Type B pancreatic cell (in vitro differentiated cells): ENCODE data around the gene MUC20. TPM values are rescaled to one million over a fixed set of nuclear protein-coding genes. Genes with fewer than 3 reads are reported as not detected.
"Not testable (repeated sequence)": the region's sequence is repeated elsewhere in the genome, so short reads cannot be mapped to it uniquely, and the experiment has no call there.

ENCODE experiments used
- DNase-seq: peaks from one replicate; pipeline ENCODE4 v3.0.0; 2021; ENCODE audit warnings: mixed read lengths; ENCODE audit not compliant: unreplicated experiment; ENCODE audit errors: extremely low spot score
- H3K27ac Mint-ChIP-seq: 2 replicates; pipeline ENCODE4 v1.8.0; 2021; ENCODE audit warnings: mild to moderate bottlenecking, mixed read lengths
- H3K27me3 Mint-ChIP-seq: 2 replicates; pipeline ENCODE4 v1.8.0; 2021; ENCODE audit warnings: mixed read lengths
- H3K36me3 Mint-ChIP-seq: 2 replicates; pipeline ENCODE4 v1.8.0; 2021; ENCODE audit warnings: mixed read lengths
- H3K4me1 Mint-ChIP-seq: one replicate; pipeline ENCODE4 v1.8.0; 2021; ENCODE audit warnings: mixed read lengths; ENCODE audit not compliant: unreplicated experiment
- H3K4me3 Mint-ChIP-seq: 2 replicates; pipeline ENCODE4 v1.8.0; 2021; ENCODE audit warnings: mild to moderate bottlenecking, mixed read lengths
- H3K9me3 Mint-ChIP-seq: 2 replicates; pipeline ENCODE4 v1.8.0; 2021; ENCODE audit warnings: mixed read lengths
- CTCF ChIP-seq: fragments of 200-600 bp; sonication (generic); conservative IDR thresholded peaks from 2 replicates; pipeline ENCODE4 v1.5.0; 2021; ENCODE audit warnings: antibody characterized with exemption, mild to moderate bottlenecking
- total RNA-seq: library from RNA; stranded (reverse); gene quantifications from 2 replicates; pipeline ENCODE4 v1.2.1, GENCODE V29; 2021; ENCODE audit warnings: low replicate concordance

MUC20 gene
- total RNA-seq, 1 donor from 2014 or later = 20.0 TPM

GRCh38 chr3:195768414-195768813 is 47.6 kb downstream of the MUC20 start:
- Mint-ChIP-seq H3K27ac (no peak overlapping the region), H3K27me3 (no peaks in the 10 kb centered on the region), H3K9me3 (no peaks in the 10 kb centered on the region), H3K4me1 (no peaks in the 10 kb centered on the region), H3K4me3 (no peak overlapping the region), H3K36me3 (no peaks in the 10 kb centered on the region)
- DNase-seq = no peak
- no peak for TF ChIP-seq CTCF

- H3K4me3 Mint-ChIP-seq = no peak overlapping the region
- no peak for TF ChIP-seq CTCF
- no peaks in the 10 kb centered on the region for H3K9me3 Mint-ChIP-seq
- no peak for DNase-seq
- H3K4me1 Mint-ChIP-seq = no peaks in the 10 kb centered on the region
- no peaks in the 10 kb centered on the region for H3K36me3 Mint-ChIP-seq
- no peak overlapping the region for H3K27ac Mint-ChIP-seq
- no peaks in the 10 kb centered on the region for H3K27me3 Mint-ChIP-seq
Measured at GRCh38 chr3:195768831-195769303, 48.1 kb downstream of the MUC20 start.

DNA sequence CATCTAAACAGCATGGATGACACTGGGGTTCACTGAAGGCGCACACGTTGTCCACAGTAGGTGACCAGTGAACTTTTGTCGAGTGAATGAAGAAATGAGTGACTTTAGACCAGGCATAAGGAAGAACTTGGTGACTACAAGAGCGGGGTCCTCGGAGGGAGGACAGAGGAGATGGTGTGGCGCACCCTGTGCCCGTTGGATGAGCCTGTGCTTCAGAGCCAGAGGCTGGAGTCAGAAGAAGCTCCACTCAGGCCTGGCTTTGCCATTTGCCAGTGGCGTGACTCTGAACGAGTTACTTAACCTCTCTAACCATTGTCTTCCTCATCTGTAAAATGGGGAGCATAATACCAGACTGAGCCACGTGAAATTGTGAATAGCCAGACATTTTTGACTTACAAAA is 48.8 kb downstream of the MUC20 start:
- no peaks in the 10 kb centered on the region for H3K9me3 Mint-ChIP-seq
- DNase-seq = no peak
- no peak overlapping the region for H3K4me3 Mint-ChIP-seq
- H3K4me1 Mint-ChIP-seq = no peaks in the 10 kb centered on the region
- H3K27ac Mint-ChIP-seq = no peak overlapping the region
- no peaks in the 10 kb centered on the region for H3K36me3 Mint-ChIP-seq
- no peak for TF ChIP-seq CTCF
- no peaks in the 10 kb centered on the region for H3K27me3 Mint-ChIP-seq

DNA sequence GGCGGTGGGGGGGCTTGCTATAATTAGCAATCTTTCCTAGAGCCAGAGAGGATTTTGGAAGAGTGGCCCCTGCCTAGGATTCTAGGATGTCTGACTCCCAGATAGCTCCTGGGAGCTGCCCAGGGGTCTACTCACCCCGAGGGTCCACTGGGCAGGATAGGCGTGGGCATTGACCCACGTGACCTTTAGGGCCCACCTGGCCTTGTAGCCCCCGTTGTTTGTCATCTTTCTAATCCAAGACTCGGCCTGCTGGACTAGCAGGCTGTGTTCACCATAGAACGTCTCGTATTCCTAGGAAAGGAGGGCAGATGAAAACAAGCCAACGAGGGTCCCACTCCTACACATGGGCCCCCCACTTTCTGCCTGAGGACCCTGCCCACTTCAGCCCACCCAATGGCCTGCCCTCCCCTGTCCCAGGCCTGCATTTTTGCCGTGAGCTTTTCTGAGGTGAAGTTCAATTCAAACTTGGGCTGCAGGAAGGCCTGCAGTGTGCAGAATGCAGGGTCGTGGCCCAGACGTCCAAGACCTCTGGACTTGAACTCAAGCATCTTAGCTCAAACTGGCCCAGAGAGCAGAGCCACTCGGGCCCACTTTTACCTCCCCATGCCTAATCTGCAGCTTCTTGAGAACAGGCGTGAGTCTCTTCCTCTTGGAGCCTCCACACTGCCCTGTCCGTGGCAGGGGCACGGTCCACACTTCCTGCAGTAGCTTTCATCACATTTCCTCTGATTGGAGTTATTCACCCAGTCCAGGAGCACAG is 49.5 kb downstream of the MUC20 start:
- no peaks in the 10 kb centered on the region for H3K27me3 Mint-ChIP-seq
- TF ChIP-seq CTCF = no peak
- no peak overlapping the region for H3K27ac Mint-ChIP-seq
- no peak overlapping the region for H3K4me3 Mint-ChIP-seq
- H3K4me1 Mint-ChIP-seq = no peaks in the 10 kb centered on the region
- H3K36me3 Mint-ChIP-seq = no peaks in the 10 kb centered on the region
- DNase-seq = no peak
- H3K9me3 Mint-ChIP-seq = no peaks in the 10 kb centered on the region

- not testable (repeated sequence) for H3K4me3 Mint-ChIP-seq, H3K27me3 Mint-ChIP-seq, H3K27ac Mint-ChIP-seq, H3K4me1 Mint-ChIP-seq, H3K36me3 Mint-ChIP-seq, DNase-seq, H3K9me3 Mint-ChIP-seq
Measured at GRCh38 chr3:195770841-195771645, 50.3 kb downstream of the MUC20 start.
